GM10248 (cell line): ENCODE results near the gene KIAA1958.

Source experiments
- CTCF ChIA-PET: fragments of 300-600 bp; sonication (Branson Sonifier 250); formaldehyde crosslinking; extraction: SDS; loops from one replicate; lab custom pipeline; 2021; ENCODE audit warnings: antibody characterized with exemption; lab: Yijun Ruan, JAX
- POLR2A ChIA-PET: fragments of 350-650 bp; sonication (Branson Sonifier 250); formaldehyde crosslinking; extraction: SDS; loops from one replicate; lab custom pipeline; 2020; ENCODE audit warnings: antibody characterized with exemption; lab: Yijun Ruan, JAX
- DNase-seq: peaks from one replicate; pipeline ENCODE4 v3.0.0; 2012; ENCODE audit errors: extremely low spot score
- TF ChIP-seq, protein P1 (sequence below): IDR thresholded peaks from 2 replicates; pipeline ENCODE4 v1.5.1; 2012; ENCODE audit warnings: mild to moderate bottlenecking, low read depth; ENCODE audit errors: extremely low read depth, missing control alignments, control extremely low read depth

Gene KIAA1958

DNA sequence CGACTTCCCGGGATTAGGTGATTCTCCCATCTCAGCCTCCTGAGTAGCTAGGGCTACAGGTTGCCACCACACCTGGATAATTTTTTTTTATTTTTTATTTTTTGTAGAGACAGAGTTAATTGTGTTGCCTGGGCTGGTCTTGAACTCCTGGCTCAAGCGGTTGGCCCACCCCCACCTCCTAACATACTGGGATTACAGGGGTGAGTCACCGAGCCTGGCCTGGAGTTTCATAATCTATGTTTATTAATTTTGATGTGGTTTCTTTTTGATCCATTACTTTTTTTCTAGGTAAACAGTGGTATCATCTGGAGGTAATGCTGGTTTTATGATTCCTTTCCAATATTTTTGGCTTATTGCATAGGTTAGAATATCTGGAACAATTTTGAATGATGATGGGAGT lies 54.2 kb downstream of the KIAA1958 start:
- POLR2A ChIA-PET: no interaction called here
- DNase-seq: no peak
- CTCF ChIA-PET: no interaction called here
- TF ChIP-seq, protein P1, sequence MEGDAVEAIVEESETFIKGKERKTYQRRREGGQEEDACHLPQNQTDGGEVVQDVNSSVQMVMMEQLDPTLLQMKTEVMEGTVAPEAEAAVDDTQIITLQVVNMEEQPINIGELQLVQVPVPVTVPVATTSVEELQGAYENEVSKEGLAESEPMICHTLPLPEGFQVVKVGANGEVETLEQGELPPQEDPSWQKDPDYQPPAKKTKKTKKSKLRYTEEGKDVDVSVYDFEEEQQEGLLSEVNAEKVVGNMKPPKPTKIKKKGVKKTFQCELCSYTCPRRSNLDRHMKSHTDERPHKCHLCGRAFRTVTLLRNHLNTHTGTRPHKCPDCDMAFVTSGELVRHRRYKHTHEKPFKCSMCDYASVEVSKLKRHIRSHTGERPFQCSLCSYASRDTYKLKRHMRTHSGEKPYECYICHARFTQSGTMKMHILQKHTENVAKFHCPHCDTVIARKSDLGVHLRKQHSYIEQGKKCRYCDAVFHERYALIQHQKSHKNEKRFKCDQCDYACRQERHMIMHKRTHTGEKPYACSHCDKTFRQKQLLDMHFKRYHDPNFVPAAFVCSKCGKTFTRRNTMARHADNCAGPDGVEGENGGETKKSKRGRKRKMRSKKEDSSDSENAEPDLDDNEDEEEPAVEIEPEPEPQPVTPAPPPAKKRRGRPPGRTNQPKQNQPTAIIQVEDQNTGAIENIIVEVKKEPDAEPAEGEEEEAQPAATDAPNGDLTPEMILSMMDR: no peak

DNA sequence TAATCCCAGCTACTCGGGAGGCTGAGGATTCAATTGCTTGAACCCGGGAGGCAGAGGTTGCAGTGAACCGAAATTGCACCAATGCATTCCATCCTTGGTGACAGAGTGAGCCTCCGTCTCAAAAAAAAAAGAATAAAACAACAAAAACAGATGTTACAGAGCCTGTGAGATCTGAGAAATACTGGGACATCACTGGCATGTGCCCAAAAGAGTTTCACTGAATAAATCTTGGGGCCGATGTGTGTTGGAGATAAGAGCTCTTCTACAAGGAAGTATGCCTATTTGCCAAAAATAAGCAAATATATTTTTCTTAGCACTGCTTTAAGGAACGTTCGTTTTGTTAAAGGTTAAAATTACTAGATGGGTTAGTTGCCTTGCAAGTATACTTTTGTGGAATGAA lies 55.1 kb downstream of the KIAA1958 start:
- TF ChIP-seq, protein P1: no peak
- ChIA-PET POLR2A (no interaction called here), CTCF (interaction anchor here (1.0 to 1.3 kb wide), 2 partner anchors 14 to 17 kb away, joined by 3 to 4 read pairs; no protein-coding TSS in a partner anchor)
- DNase-seq: no peak

DNA sequence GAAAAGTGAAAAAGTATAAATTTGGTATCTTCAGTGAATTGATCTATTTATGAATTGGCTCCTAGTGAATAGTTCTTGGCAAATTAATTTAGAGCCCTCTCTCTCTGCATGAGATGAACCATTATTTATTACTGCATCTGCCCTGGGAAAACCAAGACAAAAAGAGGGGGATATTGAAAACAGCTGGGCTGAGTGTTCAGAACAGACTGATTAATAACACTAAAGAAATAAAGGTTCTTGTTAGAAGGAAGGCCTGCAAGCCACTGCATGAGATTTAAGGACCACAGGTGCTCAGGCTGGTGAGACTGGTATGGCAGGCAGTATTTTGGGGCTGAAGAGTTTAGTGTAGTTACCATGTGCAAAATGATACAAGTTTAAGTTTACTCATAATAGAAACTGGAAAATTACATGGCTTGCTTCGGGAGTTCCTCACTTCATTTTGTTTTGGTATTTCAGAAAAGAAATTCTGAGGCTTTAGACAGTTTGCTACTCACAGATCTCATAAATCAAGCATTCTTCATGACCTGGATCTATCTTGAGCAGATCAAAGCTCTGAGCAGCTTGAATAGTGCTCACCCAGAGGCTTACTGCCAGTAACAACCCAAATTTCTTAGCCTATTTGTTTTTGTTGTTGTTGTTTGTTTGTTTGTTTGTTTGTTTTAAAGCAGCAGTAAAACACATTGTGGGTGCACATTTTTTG lies 56.1 kb downstream of the KIAA1958 start:
- no peak for DNase-seq
- TF ChIP-seq, protein P1: no peak
- CTCF ChIA-PET: interaction anchor here (1.3 kb wide), 1 partner anchor 16 kb away, joined by 3 read pairs; no protein-coding TSS in a partner anchor
- POLR2A ChIA-PET: no interaction called here

DNA sequence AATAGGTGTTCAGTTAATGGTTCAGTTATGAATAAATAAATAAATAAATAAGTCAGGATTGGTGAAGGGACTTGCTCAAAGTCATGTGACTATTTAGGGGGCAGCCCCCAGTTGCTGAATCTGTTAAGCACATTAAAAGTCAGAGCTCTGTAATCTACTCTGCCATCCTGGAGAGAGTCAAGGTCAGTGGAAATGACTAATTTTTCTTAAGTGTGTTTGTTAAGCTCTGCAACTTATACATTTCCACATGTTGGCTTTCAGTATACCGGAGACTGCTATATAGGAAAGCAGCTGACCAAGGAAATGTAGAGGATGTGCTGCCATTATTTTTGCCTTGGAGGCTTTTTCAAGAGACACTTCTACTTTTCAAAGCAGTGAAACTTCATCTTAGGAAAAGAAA lies 57.9 kb downstream of the KIAA1958 start:
- TF ChIP-seq, protein P1: no peak
- ChIA-PET POLR2A (no interaction called here), CTCF (interaction anchor here (1.0 to 2.0 kb wide), 3 partner anchors 11 to 18 kb away, joined by 3 to 8 read pairs (median 6); no protein-coding TSS in a partner anchor)
- DNase-seq: no peak

DNA sequence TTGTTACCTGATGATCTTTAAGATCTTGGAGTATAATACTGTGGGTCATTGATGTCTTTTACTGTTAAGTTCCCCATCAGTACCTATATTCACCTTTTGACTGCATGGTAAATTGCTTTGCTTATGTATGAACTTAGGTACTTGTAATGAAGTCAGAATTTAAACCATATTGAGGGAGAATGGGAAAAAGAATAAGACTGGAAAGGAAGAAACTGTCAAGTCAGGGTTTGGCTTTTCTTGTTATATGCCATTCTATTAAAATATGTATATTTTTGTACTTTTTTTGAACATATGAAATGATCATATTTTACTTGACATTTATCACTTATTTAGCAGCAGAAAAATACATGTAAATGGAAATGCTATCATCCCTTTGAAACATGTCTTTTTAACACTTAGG lies 58.6 kb downstream of the KIAA1958 start:
- no peak for DNase-seq
- CTCF ChIA-PET: interaction anchor here (2.0 kb wide), 1 partner anchor 10 kb away, joined by 8 read pairs; no protein-coding TSS in a partner anchor
- TF ChIP-seq, protein P1: no peak
- POLR2A ChIA-PET: no interaction called here

DNA sequence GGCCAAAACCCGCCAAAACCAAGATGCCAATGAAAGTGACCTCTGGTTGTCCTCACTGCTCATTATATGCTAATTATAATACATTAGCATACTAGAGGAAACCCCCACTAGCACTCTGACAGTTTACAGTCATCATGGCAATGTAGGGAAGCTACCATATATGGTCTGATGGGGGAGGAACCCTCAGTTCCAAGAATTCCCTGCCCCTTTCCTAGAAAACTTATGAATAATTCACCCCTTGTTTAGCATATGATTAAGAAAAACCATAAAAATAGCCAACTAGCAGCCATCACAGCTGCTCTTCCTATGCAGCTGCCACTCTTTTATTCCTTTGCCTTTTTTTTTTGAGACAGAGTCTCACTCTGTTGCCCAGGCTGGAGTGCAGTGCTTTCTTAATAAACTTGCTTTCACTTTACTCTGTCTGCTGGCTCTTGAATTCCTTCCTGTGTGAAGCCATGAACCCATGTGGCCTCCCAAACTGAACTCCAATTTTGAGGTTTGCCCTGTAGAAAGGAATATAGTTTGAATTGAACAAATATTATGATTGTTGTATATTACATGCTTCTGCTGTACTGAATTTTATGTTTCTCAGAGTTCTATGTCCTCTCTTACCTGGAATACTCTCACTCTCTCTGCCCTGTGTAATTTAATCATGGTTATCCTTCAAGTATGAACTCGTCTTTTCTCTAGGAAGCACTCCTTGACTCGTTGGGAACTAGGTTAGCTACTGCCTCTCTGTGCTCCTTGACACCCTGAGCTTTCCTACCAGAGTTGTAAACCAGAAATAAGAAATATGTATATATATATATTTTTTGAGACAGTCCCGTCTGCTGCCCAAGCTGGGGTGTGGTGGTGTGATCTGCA lies 59.8 kb downstream of the KIAA1958 start:
- DNase-seq: no peak
- ChIA-PET POLR2A (no interaction called here), CTCF (interaction anchor here (1.4 kb wide), 1 partner anchor 273 kb away, joined by 4 read pairs; no protein-coding TSS in a partner anchor)
- TF ChIP-seq, protein P1: no peak
